ENCODE data around the gene STN1. TPM values are rescaled to one million over a fixed set of nuclear protein-coding genes. Genes with fewer than 3 reads are reported as not detected.

Gene STN1
- polyA plus RNA-seq (2012; rRNA removed) = 22.1 and 24.7 TPM in 2 replicates
- 28.2 and 28.6 TPM in 2 replicates for polyA plus RNA-seq (2012; cell fraction: cytosol; rRNA removed)
- 11.1 and 13.0 TPM in 2 replicates for polyA plus RNA-seq (2012; cell fraction: nucleus; rRNA removed)

GRCh38 chr10:103918053-103918846 is at the start of gene STN1:
Gene STN1, minus strand, starts transcription at chr10:103918184. Its CDS starts 590 bp downstream, at chr10:103917594.
- Histone ChIP-seq H4K20me1 (ENCODE audit: insufficient read depth) (no peaks in the 10 kb centered on the region), H3K9me2 (no peaks in the 10 kb centered on the region), H3K27ac (ENCODE audit: low read depth in 2 of 2, low read length in 1 of 2) (peak within 1 kb of the TSS; percentile 92 to 96), H3K27me3 (ENCODE audit: insufficient read depth) (no peaks in the 10 kb centered on the region), H3K4me1 (ENCODE audit: control insufficient read depth in 1 of 2, insufficient read depth in 2 of 2, low read depth in 1 of 2, low read length in 1 of 2) (peaks cover 3 to 17% of the 10 kb centered on the region in 2 experiments; a peak in 2 of 4 replicates), H3K36me3 (replicated peaks in 1 of 2; ENCODE audit: control insufficient read depth in 1 of 2, insufficient read depth in 2 of 2, low read length in 1 of 2) (peaks cover 7 to 8% of the 10 kb centered on the region in 2 experiments), H3F3A (replicated peaks; ENCODE audit: insufficient read depth) (peaks cover 11% of the 10 kb centered on the region), H2AFZ (ENCODE audit: low read depth) (peak within 1 kb of the TSS; percentile 98), H3K9ac (peak within 1 kb of the TSS; percentile 89), H3K9me3 (no peaks in the 10 kb centered on the region), H3K4me3 (ENCODE audit: low read depth in 2 of 2, low read length in 1 of 2) (peak within 1 kb of the TSS; percentile 89 to 97), H3K79me2 (ENCODE audit: insufficient read depth) (peaks cover 42% of the 10 kb centered on the region), H3K4me2 (peak within 1 kb of the TSS; percentile 99)
- POLR2A ChIA-PET = interaction anchor here (0.7 kb wide), 1 partner anchor 10 kb away, joined by 3 read pairs; no protein-coding TSS in a partner anchor
- DNase-seq = peak; percentile 99
- CTCF ChIA-PET = interaction anchor here (0.7 to 1.2 kb wide), 4 partner anchors 10 to 374 kb away, joined by 3 to 11 read pairs (median 3); no protein-coding TSS in a partner anchor
- 3% methylated on average over 23 of the region's 53 CpGs for WGBS (ENCODE audit: low lambda C conversion rate)
- TF ChIP-seq, protein P1, sequence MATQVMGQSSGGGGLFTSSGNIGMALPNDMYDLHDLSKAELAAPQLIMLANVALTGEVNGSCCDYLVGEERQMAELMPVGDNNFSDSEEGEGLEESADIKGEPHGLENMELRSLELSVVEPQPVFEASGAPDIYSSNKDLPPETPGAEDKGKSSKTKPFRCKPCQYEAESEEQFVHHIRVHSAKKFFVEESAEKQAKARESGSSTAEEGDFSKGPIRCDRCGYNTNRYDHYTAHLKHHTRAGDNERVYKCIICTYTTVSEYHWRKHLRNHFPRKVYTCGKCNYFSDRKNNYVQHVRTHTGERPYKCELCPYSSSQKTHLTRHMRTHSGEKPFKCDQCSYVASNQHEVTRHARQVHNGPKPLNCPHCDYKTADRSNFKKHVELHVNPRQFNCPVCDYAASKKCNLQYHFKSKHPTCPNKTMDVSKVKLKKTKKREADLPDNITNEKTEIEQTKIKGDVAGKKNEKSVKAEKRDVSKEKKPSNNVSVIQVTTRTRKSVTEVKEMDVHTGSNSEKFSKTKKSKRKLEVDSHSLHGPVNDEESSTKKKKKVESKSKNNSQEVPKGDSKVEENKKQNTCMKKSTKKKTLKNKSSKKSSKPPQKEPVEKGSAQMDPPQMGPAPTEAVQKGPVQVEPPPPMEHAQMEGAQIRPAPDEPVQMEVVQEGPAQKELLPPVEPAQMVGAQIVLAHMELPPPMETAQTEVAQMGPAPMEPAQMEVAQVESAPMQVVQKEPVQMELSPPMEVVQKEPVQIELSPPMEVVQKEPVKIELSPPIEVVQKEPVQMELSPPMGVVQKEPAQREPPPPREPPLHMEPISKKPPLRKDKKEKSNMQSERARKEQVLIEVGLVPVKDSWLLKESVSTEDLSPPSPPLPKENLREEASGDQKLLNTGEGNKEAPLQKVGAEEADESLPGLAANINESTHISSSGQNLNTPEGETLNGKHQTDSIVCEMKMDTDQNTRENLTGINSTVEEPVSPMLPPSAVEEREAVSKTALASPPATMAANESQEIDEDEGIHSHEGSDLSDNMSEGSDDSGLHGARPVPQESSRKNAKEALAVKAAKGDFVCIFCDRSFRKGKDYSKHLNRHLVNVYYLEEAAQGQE (IDR thresholded peaks at IDR 0.05; ENCODE audit: low read depth, low read length) = no peak
- TF ChIP-seq, protein P2, sequence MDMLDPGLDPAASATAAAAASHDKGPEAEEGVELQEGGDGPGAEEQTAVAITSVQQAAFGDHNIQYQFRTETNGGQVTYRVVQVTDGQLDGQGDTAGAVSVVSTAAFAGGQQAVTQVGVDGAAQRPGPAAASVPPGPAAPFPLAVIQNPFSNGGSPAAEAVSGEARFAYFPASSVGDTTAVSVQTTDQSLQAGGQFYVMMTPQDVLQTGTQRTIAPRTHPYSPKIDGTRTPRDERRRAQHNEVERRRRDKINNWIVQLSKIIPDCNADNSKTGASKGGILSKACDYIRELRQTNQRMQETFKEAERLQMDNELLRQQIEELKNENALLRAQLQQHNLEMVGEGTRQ (IDR thresholded peaks at IDR 0.05; ENCODE audit: borderline replicate concordance, low read depth, low read length) = no peak
- TF ChIP-seq MXI1 (IDR thresholded peaks at IDR 0.05; ENCODE audit: low read depth, low read length) (peak; percentile 5; the same call in 1 of the 2 replicates), TEAD4 (IDR thresholded peaks at IDR 0.05; ENCODE audit: borderline replicate concordance, insufficient read depth) (no peak), GATA2 (CRISPR knock-in tag; IDR thresholded peaks at IDR 0.05) (peak; percentile 34), PBX3 (IDR thresholded peaks at IDR 0.05) (no peak), TAF1 (IDR thresholded peaks at IDR 0.05; ENCODE audit: borderline replicate concordance, low read depth, low read length) (peak; percentile 64), RCOR1 (IDR thresholded peaks at IDR 0.05; ENCODE audit: low read length) (0 out of 2 replicates have a peak, but pooled peaks have one; percentile 8), JUND (IDR thresholded peaks at IDR 0.05) (no peak), CHD2 (IDR thresholded peaks at IDR 0.05; ENCODE audit: low read length, partially characterized antibody) (no peak), POLR2AphosphoS5 (IDR thresholded peaks at IDR 0.05; ENCODE audit: low read depth, low read length) (peak; percentile 73), MEF2A (IDR thresholded peaks at IDR 0.05; ENCODE audit: borderline replicate concordance, low read depth) (no peak), EZH2phosphoT487 (IDR thresholded peaks at IDR 0.05; ENCODE audit: borderline replicate concordance, low read depth) (no peak), NFIC (IDR thresholded peaks at IDR 0.05; ENCODE audit: borderline replicate concordance) (0 out of 2 replicates have a peak, but pooled peaks have one; percentile 8), TCF12 (IDR thresholded peaks at IDR 0.05) (no peak), YY1 (IDR thresholded peaks at IDR 0.05; ENCODE audit: low read depth) (no peak), FOSL2 (IDR thresholded peaks at IDR 0.05; ENCODE audit: borderline replicate concordance, low read depth) (no peak), SMC3 (IDR thresholded peaks at IDR 0.05; ENCODE audit: low read depth, low read length) (no peak), EP300 (IDR thresholded peaks at IDR 0.05; ENCODE audit: borderline replicate concordance in 1 of 2, low read depth in 1 of 2, low read length in 1 of 2) (no peak), RFX5 (IDR thresholded peaks at IDR 0.05; ENCODE audit: low read length) (no peak)
- TF ChIP-seq, protein P3, sequence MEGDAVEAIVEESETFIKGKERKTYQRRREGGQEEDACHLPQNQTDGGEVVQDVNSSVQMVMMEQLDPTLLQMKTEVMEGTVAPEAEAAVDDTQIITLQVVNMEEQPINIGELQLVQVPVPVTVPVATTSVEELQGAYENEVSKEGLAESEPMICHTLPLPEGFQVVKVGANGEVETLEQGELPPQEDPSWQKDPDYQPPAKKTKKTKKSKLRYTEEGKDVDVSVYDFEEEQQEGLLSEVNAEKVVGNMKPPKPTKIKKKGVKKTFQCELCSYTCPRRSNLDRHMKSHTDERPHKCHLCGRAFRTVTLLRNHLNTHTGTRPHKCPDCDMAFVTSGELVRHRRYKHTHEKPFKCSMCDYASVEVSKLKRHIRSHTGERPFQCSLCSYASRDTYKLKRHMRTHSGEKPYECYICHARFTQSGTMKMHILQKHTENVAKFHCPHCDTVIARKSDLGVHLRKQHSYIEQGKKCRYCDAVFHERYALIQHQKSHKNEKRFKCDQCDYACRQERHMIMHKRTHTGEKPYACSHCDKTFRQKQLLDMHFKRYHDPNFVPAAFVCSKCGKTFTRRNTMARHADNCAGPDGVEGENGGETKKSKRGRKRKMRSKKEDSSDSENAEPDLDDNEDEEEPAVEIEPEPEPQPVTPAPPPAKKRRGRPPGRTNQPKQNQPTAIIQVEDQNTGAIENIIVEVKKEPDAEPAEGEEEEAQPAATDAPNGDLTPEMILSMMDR (IDR thresholded peaks at IDR 0.05) = 0 out of 2 replicates have a peak, but pooled peaks have one; percentile 20
- TF ChIP-seq, protein P4, sequence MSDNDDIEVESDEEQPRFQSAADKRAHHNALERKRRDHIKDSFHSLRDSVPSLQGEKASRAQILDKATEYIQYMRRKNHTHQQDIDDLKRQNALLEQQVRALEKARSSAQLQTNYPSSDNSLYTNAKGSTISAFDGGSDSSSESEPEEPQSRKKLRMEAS (IDR thresholded peaks at IDR 0.05; ENCODE audit: low read depth) = peak; percentile 7
- TF ChIP-seq, protein P5, sequence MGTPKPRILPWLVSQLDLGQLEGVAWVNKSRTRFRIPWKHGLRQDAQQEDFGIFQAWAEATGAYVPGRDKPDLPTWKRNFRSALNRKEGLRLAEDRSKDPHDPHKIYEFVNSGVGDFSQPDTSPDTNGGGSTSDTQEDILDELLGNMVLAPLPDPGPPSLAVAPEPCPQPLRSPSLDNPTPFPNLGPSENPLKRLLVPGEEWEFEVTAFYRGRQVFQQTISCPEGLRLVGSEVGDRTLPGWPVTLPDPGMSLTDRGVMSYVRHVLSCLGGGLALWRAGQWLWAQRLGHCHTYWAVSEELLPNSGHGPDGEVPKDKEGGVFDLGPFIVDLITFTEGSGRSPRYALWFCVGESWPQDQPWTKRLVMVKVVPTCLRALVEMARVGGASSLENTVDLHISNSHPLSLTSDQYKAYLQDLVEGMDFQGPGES (IDR thresholded peaks at IDR 0.05; ENCODE audit: low read depth, low read length) = no peak
